BJ (cell line): ENCODE data around the gene CCDC68. TPM values are rescaled to one million over a fixed set of nuclear protein-coding genes. Genes with fewer than 3 reads are reported as not detected.
A peak's percentile ranks its signal among the peaks of the same experiment; 100 is the strongest.
"Not testable (repeated sequence)": the region's sequence is repeated elsewhere in the genome, so short reads cannot be mapped to it uniquely, and the experiment has no call there.

Experiments used
- CTCF ChIA-PET: fragments of 350-600 bp; formaldehyde crosslinking; extraction: SDS; loops from one replicate; lab custom pipeline; 2021; ENCODE audit warnings: antibody characterized with exemption, inconsistent platforms; lab: Yijun Ruan, JAX
- POLR2A ChIA-PET: fragments of 300-600 bp; sonication (Branson Sonifier 250); formaldehyde crosslinking; extraction: SDS; loops from one replicate; lab custom pipeline; 2021; ENCODE audit warnings: antibody characterized with exemption; lab: Charles Lee
- DNase-seq: peaks from one replicate; pipeline ENCODE4 v3.0.0-alpha.2; 2011; ENCODE audit warnings: low read depth
- H3K27me3 ChIP-seq: 2 replicates; pipeline ENCODE4 v1.6.0; 2011; ENCODE audit warnings: low read length; ENCODE audit not compliant: control insufficient read depth, insufficient read depth
- H3K36me3 ChIP-seq: 2 replicates; pipeline ENCODE4 v1.5.1; 2011; ENCODE audit warnings: low read length; ENCODE audit not compliant: control insufficient read depth, insufficient read depth
- H3K4me3 ChIP-seq: 2 replicates; pipeline ENCODE4 v1.5.1; 2011; ENCODE audit warnings: low read depth, mild to moderate bottlenecking, control low read depth, low read length
- CTCF ChIP-seq: IDR thresholded peaks from 2 replicates; pipeline ENCODE4 v1.5.1; 2011; ENCODE audit warnings: low read depth, mild to moderate bottlenecking, control low read depth, inconsistent platforms, low read length, moderate library complexity; ENCODE audit not compliant: insufficient read depth
- polyA plus RNA-seq: library from polyadenylated mRNA; depleted of rRNA; stranded (reverse); fragments of >200 nt; gene quantifications from 2 replicates; pipeline ENCODE4 v1.2.3, GENCODE V29; 2011

The CCDC68 gene
- polyA plus RNA-seq, 1 experiment: 0.34 TPM

- H3K36me3 ChIP-seq: no peaks in the 10 kb centered on the region
- no peaks in the 10 kb centered on the region for H3K27me3 ChIP-seq
- no peak overlapping the region for H3K4me3 ChIP-seq
- ChIA-PET CTCF (interaction anchor here (1.5 to 1.7 kb wide), 2 partner anchors 15 to 17 kb away, joined by 4 to 8 read pairs; no protein-coding TSS in a partner anchor), POLR2A (no interaction called here)
- TF ChIP-seq CTCF: no peak
- DNase-seq: no peak
Observed at GRCh38 chr18:54968807-54969206, 9.5 kb upstream of the CCDC68 start.

GRCh38 chr18:54968237-54968636 lies 9.0 kb upstream of the CCDC68 start:
- POLR2A ChIA-PET, CTCF ChIA-PET: not testable (repeated sequence)
- DNase-seq: peak; percentile 22

GRCh38 chr18:54967786-54968185 lies 8.5 kb upstream of the CCDC68 start:
- POLR2A ChIA-PET: no interaction called here
- CTCF ChIA-PET: no interaction called here
- no peak for DNase-seq
- Histone ChIP-seq H3K4me3 (no peak overlapping the region), H3K27me3 (no peaks in the 10 kb centered on the region), H3K36me3 (no peaks in the 10 kb centered on the region)
- no peak for TF ChIP-seq CTCF

More at GRCh38 chr18:54968237-54968636, 9.0 kb upstream of the CCDC68 start:
- not testable (repeated sequence) for H3K36me3 ChIP-seq, H3K27me3 ChIP-seq, H3K4me3 ChIP-seq

GRCh38 chr18:54964741-54965140 lies 5.5 kb upstream of the CCDC68 start:
- DNase-seq: no peak
- ChIA-PET CTCF (interaction anchor here (1.3 kb wide), 1 partner anchor 11 kb away, joined by 5 read pairs; no protein-coding TSS in a partner anchor), POLR2A (no interaction called here)
- 0 out of 2 replicates have a peak, but pooled peaks cover 2% of the 10 kb centered on the region for H3K27me3 ChIP-seq
- TF ChIP-seq CTCF: no peak
- H3K4me3 ChIP-seq: no peak overlapping the region
- no peaks in the 10 kb centered on the region for H3K36me3 ChIP-seq

GRCh38 chr18:54962919-54963645 lies 3.8 kb upstream of the CCDC68 start:
- ChIA-PET CTCF (interaction anchor here (0.7 to 1.4 kb wide), 3 partner anchors 9 to 518 kb away, joined by 3 read pairs; no protein-coding TSS in a partner anchor), POLR2A (no interaction called here)
- DNase-seq: no peak
- Histone ChIP-seq H3K4me3 (no peak overlapping the region), H3K36me3 (no peaks in the 10 kb centered on the region), H3K27me3 (0 out of 2 replicates have a peak, but pooled peaks cover 4% of the 10 kb centered on the region)
- TF ChIP-seq CTCF: no peak
